Chondrocyte (in vitro differentiated cells): Measurements from ENCODE around the gene SVOPL. TPM values are rescaled to one million over a fixed set of nuclear protein-coding genes. Genes with fewer than 3 reads are reported as not detected.

Experiments used
- DNase-seq: peaks from one replicate; pipeline ENCODE4 v3.0.0; 2021; ENCODE audit warnings: mixed read lengths, low spot score
- H3K27ac Mint-ChIP-seq: one replicate; pipeline ENCODE4 v1.8.0; 2021; ENCODE audit warnings: mild to moderate bottlenecking, moderate library complexity, mixed read lengths; ENCODE audit not compliant: unreplicated experiment
- H3K27me3 Mint-ChIP-seq: 2 replicates; pipeline ENCODE4 v1.8.0; 2021; ENCODE audit warnings: low read depth, mixed read lengths
- H3K36me3 Mint-ChIP-seq: 2 replicates; pipeline ENCODE4 v1.8.0; 2021; ENCODE audit warnings: low read depth, mixed read lengths
- H3K4me1 Mint-ChIP-seq: 2 replicates; pipeline ENCODE4 v1.8.0; 2021; ENCODE audit warnings: low read depth, mild to moderate bottlenecking, mixed read lengths
- H3K4me3 Mint-ChIP-seq: one replicate; pipeline ENCODE4 v1.8.0; 2021; ENCODE audit warnings: mild to moderate bottlenecking, moderate library complexity, mixed read lengths; ENCODE audit not compliant: unreplicated experiment
- H3K9me3 Mint-ChIP-seq: 2 replicates; pipeline ENCODE4 v1.8.0; 2021; ENCODE audit warnings: low read depth, mixed read lengths
- CTCF ChIP-seq: fragments of 200-600 bp; sonication (generic); IDR thresholded peaks from 2 replicates; pipeline ENCODE4 v1.5.0; 2021; ENCODE audit warnings: antibody characterized with exemption, mild to moderate bottlenecking, moderate library complexity
- total RNA-seq: library from RNA; stranded (reverse); gene quantifications from 3 replicates; pipeline ENCODE4 v1.2.1, GENCODE V29; 2021

The SVOPL gene
- total RNA-seq, 1 donor from 2014 or later, result not detected

DNA sequence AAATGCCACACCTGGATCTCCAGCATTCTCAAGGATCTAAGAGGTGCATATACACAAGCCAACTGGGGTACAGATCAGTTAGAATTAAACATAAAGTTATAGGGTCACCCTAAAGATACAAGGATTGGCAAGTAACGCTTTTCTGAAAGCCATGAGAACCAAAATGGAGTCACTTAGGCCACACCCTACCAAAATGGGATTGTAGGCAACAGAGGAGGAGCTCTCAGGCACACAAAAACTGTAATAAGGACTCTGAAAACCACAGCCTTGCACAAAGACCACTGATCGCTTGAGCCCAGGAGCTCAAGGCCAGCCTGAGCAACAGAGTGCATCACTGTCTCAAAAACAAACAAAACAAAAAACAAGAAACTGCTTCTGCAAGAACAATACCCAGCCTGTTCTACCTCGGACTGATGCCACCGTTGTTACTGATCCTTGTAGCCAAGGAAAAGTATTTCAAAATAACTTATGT, 35.5 kb downstream of the SVOPL start:
- Mint-ChIP-seq H3K27ac (no peak overlapping the region), H3K4me1 (peaks cover 48% of the 10 kb centered on the region), H3K9me3 (no peaks in the 10 kb centered on the region), H3K36me3 (peaks cover 2% of the 10 kb centered on the region), H3K4me3 (no peak overlapping the region), H3K27me3 (peaks cover 5% of the 10 kb centered on the region)
- no peak for DNase-seq
- TF ChIP-seq CTCF, result no peak

DNA sequence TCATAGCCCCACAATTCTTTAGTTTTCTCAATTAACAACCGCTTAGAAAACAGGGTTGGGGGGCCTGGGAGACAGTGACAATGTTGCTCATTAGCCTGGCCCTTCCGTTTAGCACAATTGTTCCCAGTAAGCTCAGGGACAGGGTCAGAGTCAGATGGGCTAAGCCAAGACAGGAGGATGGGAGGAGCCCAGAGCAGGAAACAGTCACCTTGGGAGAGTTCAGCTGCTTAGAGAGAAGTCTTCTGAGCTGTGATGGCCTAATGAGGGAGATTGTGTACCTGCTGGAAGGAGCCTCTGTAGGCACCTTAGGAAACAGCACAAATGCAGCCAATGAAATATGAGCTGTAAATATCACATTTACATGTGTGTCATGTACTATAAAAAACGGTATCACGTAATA, 35.9 kb downstream of the SVOPL start:
- Mint-ChIP-seq H3K4me3 (peak overlapping the region; percentile 26), H3K4me1 (peaks cover 48% of the 10 kb centered on the region), H3K36me3 (peaks cover 2% of the 10 kb centered on the region), H3K27ac (no peak overlapping the region), H3K27me3 (peaks cover 5% of the 10 kb centered on the region), H3K9me3 (no peaks in the 10 kb centered on the region)
- no peak for TF ChIP-seq CTCF
- no peak for DNase-seq

- Mint-ChIP-seq H3K9me3 (no peaks in the 10 kb centered on the region), H3K36me3 (peaks cover 2% of the 10 kb centered on the region), H3K4me1 (peaks cover 48% of the 10 kb centered on the region), H3K27me3 (peaks cover 2% of the 10 kb centered on the region), H3K27ac (peak overlapping the region; percentile 90), H3K4me3 (peak overlapping the region; percentile 74)
- peak; percentile 23 for TF ChIP-seq CTCF
- DNase-seq, result peak; percentile 91
Measured at GRCh38 chr7:138663725-138664710, 37.1 kb downstream of the SVOPL start.

DNA sequence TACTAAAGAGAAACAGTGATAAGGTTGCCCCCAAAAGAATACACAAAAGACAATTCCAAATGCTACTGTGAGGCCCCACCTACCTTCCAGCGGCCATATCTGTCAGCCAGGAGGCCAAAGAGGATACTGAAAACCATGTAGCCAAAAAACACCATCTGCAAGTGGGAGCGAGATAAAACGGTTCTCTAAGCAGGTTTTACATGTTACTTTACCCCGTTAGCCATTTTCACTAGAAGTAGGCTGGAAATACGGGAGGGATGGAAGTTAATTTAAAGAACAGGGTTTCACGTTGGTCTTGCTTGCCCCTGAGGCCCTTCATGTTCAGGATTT, 38.2 kb downstream of the SVOPL start:
- Mint-ChIP-seq H3K9me3 (no peaks in the 10 kb centered on the region), H3K27me3 (peaks cover under 1% of the 10 kb centered on the region), H3K4me3 (no peak overlapping the region), H3K27ac (no peak overlapping the region), H3K36me3 (peaks cover under 1% of the 10 kb centered on the region), H3K4me1 (peaks cover 48% of the 10 kb centered on the region)
- no peak for TF ChIP-seq CTCF
- DNase-seq, result no peak

- no peak for TF ChIP-seq CTCF
- Mint-ChIP-seq H3K27me3 (no peaks in the 10 kb centered on the region), H3K9me3 (no peaks in the 10 kb centered on the region), H3K4me3 (no peak overlapping the region), H3K36me3 (no peaks in the 10 kb centered on the region), H3K27ac (no peak overlapping the region), H3K4me1 (peaks cover 48% of the 10 kb centered on the region)
- no peak for DNase-seq
Measured at GRCh38 chr7:138662076-138662990, 38.8 kb downstream of the SVOPL start.
